Thyroid gland (tissue), 4 donors: ENCODE data around the gene NFE2L2.

Experiments used
- CTCF ChIP-seq, 6 experiments: fragments of 200-600 bp in 3 of 6; fragments of 450-650 bp in 3 of 6; sonication (generic) in 3 of 6; IDR thresholded peaks; one replicate each; pipeline ENCODE4 v1.5.1; 2016 to 2019; ENCODE audit warnings: antibody characterized with exemption in 6 of 6, mild to moderate bottlenecking in 2 of 6, inconsistent platforms in 1 of 6, moderate library complexity in 1 of 6
- POLR2A ChIP-seq, 2 donors: fragments of 450-650 bp; IDR thresholded peaks; one replicate each; pipeline ENCODE4 v1.6.1; 2017; ENCODE audit warnings: antibody characterized with exemption in 2 of 2, mild to moderate bottlenecking in 2 of 2, moderate library complexity in 1 of 2

GRCh38 chr2:177243476-177243875 is 21.1 kb downstream of the NFE2L2 start:
- TF ChIP-seq CTCF (IDR thresholded peaks at IDR 0.05) (no peak), POLR2A (IDR thresholded peaks at IDR 0.05) (no peak)
